Bronchial epithelial cell (primary cell): Measurements from ENCODE around the gene BPIFB3. TPM values are rescaled to one million over a fixed set of nuclear protein-coding genes. Genes with fewer than 3 reads are reported as not detected.
"Not testable (repeated sequence)": the region's sequence is repeated elsewhere in the genome, so short reads cannot be mapped to it uniquely, and the experiment has no call there.

Experiments
- DNase-seq: peaks from one replicate; pipeline ENCODE4 v3.0.0-alpha.2; 2010; ENCODE audit warnings: low read depth
- FAIRE-seq: peaks from 2 replicates; lab custom pipeline; 2011; peaks lifted over from hg19 to GRCh38; lab: Jason Lieb, UNC
- H3K27me3 ChIP-seq: 2 replicates; pipeline ENCODE4 v1.5.1; 2011; ENCODE audit warnings: low read length; ENCODE audit not compliant: control insufficient read depth, insufficient read depth
- H3K36me3 ChIP-seq: 2 replicates; pipeline ENCODE4 v1.5.1; 2011; ENCODE audit warnings: low read length; ENCODE audit not compliant: control insufficient read depth, insufficient read depth
- H3K4me3 ChIP-seq: 2 replicates; pipeline ENCODE4 v1.5.1; 2011; ENCODE audit warnings: mild to moderate bottlenecking, low read depth, low read length, control low read depth
- CTCF ChIP-seq: IDR thresholded peaks from 2 replicates; pipeline ENCODE4 v1.5.1; 2011; ENCODE audit warnings: mild to moderate bottlenecking, moderate library complexity, low read length, control low read depth, inconsistent platforms; ENCODE audit not compliant: insufficient read depth, severe bottlenecking
- total RNA-seq: library from RNA; depleted of rRNA; stranded (reverse); fragments of >200 nt; gene quantifications from 2 replicates; pipeline ENCODE4 v1.2.1, GENCODE V29; 2014

Gene BPIFB3
- total RNA-seq, 1 donor from 2014 or later = not detected

GRCh38 chr20:33042430-33042829 is 11.3 kb upstream of the BPIFB3 start:
- Histone ChIP-seq H3K27me3 (no peaks in the 10 kb centered on the region), H3K36me3 (no peaks in the 10 kb centered on the region), H3K4me3 (no peak overlapping the region)
- TF ChIP-seq CTCF = no peak
- no peak for DNase-seq
- no peak for FAIRE-seq

- no peak for DNase-seq
- no peaks in the 10 kb centered on the region for H3K27me3 ChIP-seq
- no peak for FAIRE-seq
- no peaks in the 10 kb centered on the region for H3K36me3 ChIP-seq
- no peak for TF ChIP-seq CTCF
- H3K4me3 ChIP-seq = no peak overlapping the region
These were observed 10.5 kb upstream of the BPIFB3 start for GRCh38 chr20:33042983-33043730.

- no peak for TF ChIP-seq CTCF
- Histone ChIP-seq H3K36me3 (no peaks in the 10 kb centered on the region), H3K4me3 (no peak overlapping the region), H3K27me3 (no peaks in the 10 kb centered on the region)
- DNase-seq (no peak), FAIRE-seq (no peak)
These were observed 9.9 kb upstream of the BPIFB3 start for GRCh38 chr20:33043731-33044181.

GRCh38 chr20:33045129-33045721 is 8.5 kb upstream of the BPIFB3 start:
- not testable (repeated sequence) for FAIRE-seq, DNase-seq

GRCh38 chr20:33046412-33046811 is 7.3 kb upstream of the BPIFB3 start:
- Histone ChIP-seq H3K27me3 (no peaks in the 10 kb centered on the region), H3K36me3 (no peaks in the 10 kb centered on the region), H3K4me3 (no peak overlapping the region)
- DNase-seq = peak; percentile 5
- no peak for FAIRE-seq
- no peak for TF ChIP-seq CTCF

More at GRCh38 chr20:33045129-33045721, 8.5 kb upstream of the BPIFB3 start:
- H3K27me3 ChIP-seq, H3K4me3 ChIP-seq, H3K36me3 ChIP-seq: not testable (repeated sequence)

- H3K4me3 ChIP-seq = no peak overlapping the region
- TF ChIP-seq CTCF = no peak
- no peak for DNase-seq
- no peak for FAIRE-seq
- no peaks in the 10 kb centered on the region for H3K27me3 ChIP-seq
- no peaks in the 10 kb centered on the region for H3K36me3 ChIP-seq
These were observed 2.4 kb upstream of the BPIFB3 start for GRCh38 chr20:33051333-33051732.
